PC-9 (cell line): ENCODE data around the gene TMPRSS11A. TPM values are rescaled to one million over a fixed set of nuclear protein-coding genes. Genes with fewer than 3 reads are reported as not detected.

Experiments used
- BruUV-seq: library from RNA; stranded (reverse); fragments of 400-500 nt; replicated peaks from 2 replicates; lab custom pipeline; 2021; lab: Mats Ljungman, UMichigan
- CTCF ChIA-PET: fragments of 300-600 bp; sonication (Branson Sonifier 250); formaldehyde crosslinking; loops from one replicate; lab custom pipeline; 2022; ENCODE audit warnings: antibody characterized with exemption; lab: Charles Lee
- POLR2A ChIA-PET: fragments of 300-600 bp; sonication (Branson Sonifier 250); formaldehyde crosslinking; loops from one replicate; lab custom pipeline; 2022; ENCODE audit warnings: antibody characterized with exemption; ENCODE audit not compliant: unreplicated experiment; lab: Charles Lee
- DNase-seq, 2 experiments: peaks; one replicate each; pipeline versions ENCODE4 v3.0.0 to v3.0.0-alpha.2; 2015 to 2022; ENCODE audit warnings: mixed read lengths in 1 of 2
- H2AFZ ChIP-seq: fragments of 200-600 bp; sonication (generic); 2 replicates; pipeline ENCODE4 v1.8.1; 2017; ENCODE audit warnings: antibody characterized with exemption
- H3F3A ChIP-seq: fragments of 200-600 bp; sonication (generic); 2 replicates; pipeline ENCODE4 v1.8.1; 2017; ENCODE audit warnings: antibody characterized with exemption, mild to moderate bottlenecking, low read depth; ENCODE audit not compliant: insufficient read depth
- H3K27ac ChIP-seq: fragments of 200-600 bp; sonication (generic); 2 replicates; pipeline ENCODE4 v1.6.1; 2016; ENCODE audit warnings: mixed run types
- H3K27me3 ChIP-seq: fragments of 200-600 bp; sonication (generic); 2 replicates; pipeline ENCODE4 v1.6.1; 2016; ENCODE audit warnings: low read depth, mixed run types; ENCODE audit not compliant: insufficient read depth
- H3K36me3 ChIP-seq: fragments of 200-600 bp; sonication (generic); 2 replicates; pipeline ENCODE4 v1.6.1; 2016; ENCODE audit warnings: low read depth, mixed run types
- H3K4me1 ChIP-seq: fragments of 200-600 bp; sonication (generic); replicated peaks from 2 replicates; pipeline ENCODE4 v1.6.1; 2016; ENCODE audit warnings: mixed run types; ENCODE audit not compliant: insufficient read depth
- H3K4me2 ChIP-seq: fragments of 200-600 bp; sonication (generic); 2 replicates; pipeline ENCODE4 v1.6.1; 2017; ENCODE audit warnings: mixed run types
- H3K4me3 ChIP-seq: fragments of 200-600 bp; sonication (generic); 2 replicates; pipeline ENCODE4 v1.6.1; 2016; ENCODE audit warnings: mixed run types
- H3K79me2 ChIP-seq: fragments of 200-600 bp; sonication (generic); 2 replicates; pipeline ENCODE4 v1.6.1; 2017; ENCODE audit warnings: low read depth, mixed run types
- H3K9me2 ChIP-seq: fragments of 200-600 bp; sonication (generic); 2 replicates; pipeline ENCODE4 v1.8.1; 2017; ENCODE audit warnings: mild to moderate bottlenecking; ENCODE audit not compliant: insufficient read depth
- H3K9me3 ChIP-seq: fragments of 200-600 bp; sonication (generic); 2 replicates; pipeline ENCODE4 v1.8.1; 2016; ENCODE audit warnings: low read depth; ENCODE audit not compliant: insufficient read depth
- H4K20me1 ChIP-seq: fragments of 200-600 bp; sonication (generic); 2 replicates; pipeline ENCODE4 v1.8.1; 2017; ENCODE audit not compliant: insufficient read depth
- EZH2 ChIP-seq: fragments of 200-600 bp; sonication (generic); IDR thresholded peaks from 2 replicates; pipeline ENCODE4 v1.8.0; 2017; ENCODE audit warnings: antibody characterized with exemption, low read depth
- intact Hi-C: fragments of 100-400 bp; cut with micrococcal nuclease; formaldehyde crosslinking; loops from one replicate; pipeline ENCODE4 v1.10.0; 2022; ENCODE audit not compliant: unreplicated experiment
- total RNA-seq: library from RNA; stranded (reverse); gene quantifications from 2 replicates; pipeline ENCODE4 v1.2.3, GENCODE V29; 2021
- TF ChIP-seq, protein P1 (sequence below): fragments of 200-600 bp; sonication (generic); conservative IDR thresholded peaks from 2 replicates; pipeline ENCODE4 v1.6.1; 2017; ENCODE audit warnings: mixed run types, antibody characterized with exemption, mild to moderate bottlenecking, moderate library complexity

Gene TMPRSS11A
- total RNA-seq, 1 experiment from 2014 or later = not detected

DNA sequence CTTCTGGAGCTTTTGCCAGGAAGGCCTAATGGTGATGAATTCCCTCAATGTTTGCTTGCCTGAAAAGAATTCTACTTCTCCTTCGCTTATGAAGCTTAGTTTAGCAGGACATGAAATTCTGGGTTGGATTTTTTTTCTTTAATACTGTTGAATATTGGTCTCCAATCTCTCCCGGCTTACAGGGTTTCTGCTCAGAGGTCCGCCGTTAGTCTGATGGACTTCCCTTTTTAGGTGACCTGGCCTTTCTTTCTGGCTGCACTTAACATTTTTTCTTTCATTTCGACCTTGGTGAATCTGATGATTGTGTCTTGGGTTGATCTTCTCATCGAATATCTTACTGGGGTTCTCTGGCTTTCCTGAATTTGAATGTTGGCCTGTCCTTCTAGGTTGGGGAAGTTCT lies 17.2 kb upstream of the TMPRSS11A start:
- CTCF ChIA-PET = no interaction called here
- no peak overlapping the region for H2AFZ ChIP-seq
- intact Hi-C loops = no loop called here

GRCh38 chr4:67973608-67974007 lies 10.3 kb upstream of the TMPRSS11A start:
- no peak overlapping the region for H3K27ac ChIP-seq
- POLR2A ChIA-PET = no interaction called here
- no peaks in the 10 kb centered on the region for H3K27me3 ChIP-seq
- no peak overlapping the region for H3K4me3 ChIP-seq
- no peak overlapping the region for H2AFZ ChIP-seq
- TF ChIP-seq EZH2 = no peak
- TF ChIP-seq, protein P1, sequence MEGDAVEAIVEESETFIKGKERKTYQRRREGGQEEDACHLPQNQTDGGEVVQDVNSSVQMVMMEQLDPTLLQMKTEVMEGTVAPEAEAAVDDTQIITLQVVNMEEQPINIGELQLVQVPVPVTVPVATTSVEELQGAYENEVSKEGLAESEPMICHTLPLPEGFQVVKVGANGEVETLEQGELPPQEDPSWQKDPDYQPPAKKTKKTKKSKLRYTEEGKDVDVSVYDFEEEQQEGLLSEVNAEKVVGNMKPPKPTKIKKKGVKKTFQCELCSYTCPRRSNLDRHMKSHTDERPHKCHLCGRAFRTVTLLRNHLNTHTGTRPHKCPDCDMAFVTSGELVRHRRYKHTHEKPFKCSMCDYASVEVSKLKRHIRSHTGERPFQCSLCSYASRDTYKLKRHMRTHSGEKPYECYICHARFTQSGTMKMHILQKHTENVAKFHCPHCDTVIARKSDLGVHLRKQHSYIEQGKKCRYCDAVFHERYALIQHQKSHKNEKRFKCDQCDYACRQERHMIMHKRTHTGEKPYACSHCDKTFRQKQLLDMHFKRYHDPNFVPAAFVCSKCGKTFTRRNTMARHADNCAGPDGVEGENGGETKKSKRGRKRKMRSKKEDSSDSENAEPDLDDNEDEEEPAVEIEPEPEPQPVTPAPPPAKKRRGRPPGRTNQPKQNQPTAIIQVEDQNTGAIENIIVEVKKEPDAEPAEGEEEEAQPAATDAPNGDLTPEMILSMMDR = no peak
- no peaks in the 10 kb centered on the region for H3K4me1 ChIP-seq
- no peak overlapping the region for H3K4me2 ChIP-seq
- H3F3A ChIP-seq = no peaks in the 10 kb centered on the region
- no peaks in the 10 kb centered on the region for H3K9me3 ChIP-seq
- no peaks in the 10 kb centered on the region for H3K9me2 ChIP-seq
- no peaks in the 10 kb centered on the region for H4K20me1 ChIP-seq
- H3K36me3 ChIP-seq = no peaks in the 10 kb centered on the region
- H3K79me2 ChIP-seq = no peaks in the 10 kb centered on the region
- CTCF ChIA-PET = no interaction called here
- BruUV-seq = no TSS peak
- no peak for DNase-seq
- intact Hi-C loops = no loop called here

More for the DNA sequence above, 17.2 kb upstream of the TMPRSS11A start:
- DNase-seq = no peak
- H4K20me1 ChIP-seq = no peaks in the 10 kb centered on the region
- POLR2A ChIA-PET = no interaction called here
- no peak for TF ChIP-seq EZH2
- TF ChIP-seq, protein P1 = no peak
- no peaks in the 10 kb centered on the region for H3K27me3 ChIP-seq
- H3F3A ChIP-seq = no peaks in the 10 kb centered on the region
- H3K9me2 ChIP-seq = no peaks in the 10 kb centered on the region
- no peaks in the 10 kb centered on the region for H3K9me3 ChIP-seq
- no peaks in the 10 kb centered on the region for H3K79me2 ChIP-seq
- no TSS peak for BruUV-seq
- H3K36me3 ChIP-seq = no peaks in the 10 kb centered on the region
- H3K4me2 ChIP-seq = no peak overlapping the region
- H3K4me3 ChIP-seq = no peak overlapping the region
- H3K4me1 ChIP-seq = no peaks in the 10 kb centered on the region
- H3K27ac ChIP-seq = no peak overlapping the region

GRCh38 chr4:67954890-67955289 lies 8.4 kb downstream of the TMPRSS11A start:
- H3K4me2 ChIP-seq = no peak overlapping the region
- no peaks in the 10 kb centered on the region for H3K4me1 ChIP-seq
- no peak overlapping the region for H2AFZ ChIP-seq
- H3K79me2 ChIP-seq = no peaks in the 10 kb centered on the region
- no peaks in the 10 kb centered on the region for H3F3A ChIP-seq
- ChIA-PET POLR2A (no interaction called here), CTCF (no interaction called here)
- H3K36me3 ChIP-seq = no peaks in the 10 kb centered on the region
- DNase-seq = no peak
- H3K27me3 ChIP-seq = no peaks in the 10 kb centered on the region
- BruUV-seq = no TSS peak
- no peak for TF ChIP-seq EZH2
- TF ChIP-seq, protein P1 = no peak
- H3K9me2 ChIP-seq = no peaks in the 10 kb centered on the region
- H4K20me1 ChIP-seq = no peaks in the 10 kb centered on the region
- intact Hi-C loops = no loop called here
- no peak overlapping the region for H3K4me3 ChIP-seq
- no peak overlapping the region for H3K27ac ChIP-seq
- H3K9me3 ChIP-seq = no peaks in the 10 kb centered on the region
